HL-60 (cell line): Measurements from ENCODE around the gene ZBTB7B.

Source experiments
- CTCF ChIP-seq: IDR thresholded peaks from one replicate; pipeline ENCODE4 v1.5.1; 2011; ENCODE audit warnings: low read length, control low read depth, inconsistent platforms; ENCODE audit not compliant: insufficient read depth
- POLR2AphosphoS5 ChIP-seq: IDR thresholded peaks from 2 replicates; pipeline ENCODE4 v1.6.1; 2012; ENCODE audit warnings: low read depth

DNA sequence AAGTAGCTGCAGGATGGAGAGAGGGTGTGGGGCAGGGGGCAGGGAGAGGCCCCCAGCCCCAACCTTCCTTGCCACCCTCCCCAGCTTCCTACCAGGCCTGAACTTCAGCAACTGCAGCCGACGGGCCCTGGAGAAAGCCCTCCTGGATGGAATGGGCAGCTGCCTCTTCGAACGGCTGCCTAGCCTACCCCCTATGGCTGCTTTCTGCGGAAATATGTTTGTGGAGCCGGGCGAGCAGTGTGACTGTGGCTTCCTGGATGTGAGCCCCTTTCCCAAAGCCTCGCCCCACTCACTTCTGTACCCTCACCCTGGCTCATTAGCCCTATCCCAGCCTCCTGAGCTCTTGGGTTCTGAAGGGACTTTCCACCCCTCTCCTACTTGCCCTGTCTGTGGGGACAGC lies 54.5 kb downstream of the ZBTB7B start:
- TF ChIP-seq CTCF: no peak
- no peak for TF ChIP-seq POLR2AphosphoS5
